Measurements from ENCODE around the gene DIPK1A.
"Not testable (repeated sequence)": the region's sequence is repeated elsewhere in the genome, so short reads cannot be mapped to it uniquely, and the experiment has no call there.

DIPK1A gene

GRCh38 chr1:92975551-92976232 is 14.4 kb upstream of the DIPK1A start:
- DNase-seq, result no peak

- not testable (repeated sequence) for DNase-seq
These were observed 12.8 kb upstream of the DIPK1A start for GRCh38 chr1:92974112-92974511.

- no peak for DNase-seq
These were observed 12.1 kb upstream of the DIPK1A start for GRCh38 chr1:92973203-92973897.

- DNase-seq, result no peak
These were observed 11.3 kb upstream of the DIPK1A start for GRCh38 chr1:92972409-92973129.

- DNase-seq, result not testable (repeated sequence)
These were observed 10.7 kb upstream of the DIPK1A start for GRCh38 chr1:92971932-92972331.

- DNase-seq, result no peak
These were observed 9.9 kb upstream of the DIPK1A start for GRCh38 chr1:92970990-92971689.

GRCh38 chr1:92969517-92969916 is 8.3 kb upstream of the DIPK1A start:
- no peak for DNase-seq

GRCh38 chr1:92968138-92969032 is 7.1 kb upstream of the DIPK1A start:
- no peak for DNase-seq

- DNase-seq, result no peak
These were observed 3.7 kb upstream of the DIPK1A start for GRCh38 chr1:92964998-92965397.

- no peak for DNase-seq
These were observed 3.1 kb upstream of the DIPK1A start for GRCh38 chr1:92964316-92964715.

GRCh38 chr1:92961896-92962752 is 862 bp upstream of the DIPK1A start:
- peak; percentile 71 for DNase-seq

- DNase-seq, result peak; percentile 70
These were observed 699 bp downstream of the DIPK1A start for GRCh38 chr1:92960395-92961130.

- no peak for DNase-seq
These were observed 2.9 kb downstream of the DIPK1A start for GRCh38 chr1:92958203-92958970.

GRCh38 chr1:92957030-92957734 is 4.1 kb downstream of the DIPK1A start:
- DNase-seq, result no peak

- DNase-seq, result no peak
These were observed 4.8 kb downstream of the DIPK1A start for GRCh38 chr1:92956254-92957029.

GRCh38 chr1:92953491-92953890 is 7.8 kb downstream of the DIPK1A start:
- DNase-seq, result peak; percentile 54

- no peak for DNase-seq
These were observed 8.5 kb downstream of the DIPK1A start for GRCh38 chr1:92952714-92953113.

- peak; percentile 21 for DNase-seq
These were observed 10.1 kb downstream of the DIPK1A start for GRCh38 chr1:92951141-92951582.
